Measurements from ENCODE around the gene ZNF569. TPM values are rescaled to one million over a fixed set of nuclear protein-coding genes. Genes with fewer than 3 reads are reported as not detected.

The ZNF569 gene
- total RNA-seq, 1 experiment from 2014 or later, result not detected

DNA sequence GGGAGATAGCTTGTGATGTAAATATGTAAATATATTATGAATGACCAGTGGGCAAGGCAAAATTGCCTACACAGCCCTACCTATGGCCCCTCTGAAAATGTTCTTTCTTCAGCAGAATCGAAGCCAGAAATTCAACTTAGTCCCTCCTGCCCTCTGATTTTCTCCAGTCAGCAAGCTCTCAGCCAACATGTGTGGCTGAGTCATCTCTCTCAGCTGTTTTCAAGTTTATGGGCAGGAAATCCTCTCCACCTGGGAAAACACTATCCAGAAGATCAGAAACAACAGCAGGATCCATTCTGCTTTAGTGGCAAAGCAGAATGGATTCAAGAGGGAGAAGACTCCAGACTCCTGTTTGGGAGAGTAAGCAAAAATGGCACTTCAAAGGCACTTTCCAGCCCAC lies 105.2 kb downstream of the ZNF569 start:
- H3K9me3 ChIP-seq, result peaks cover 44% of the 10 kb centered on the region
- no peaks in the 10 kb centered on the region for H3K27me3 ChIP-seq (replicated peaks; ENCODE audit: control insufficient read depth, insufficient read depth, low read length)
- no peaks in the 10 kb centered on the region for H3K4me1 ChIP-seq
- H3K9me3 Mint-ChIP-seq (ENCODE audit: unreplicated experiment), result peaks cover 69% of the 10 kb centered on the region
- H3K4me1 Mint-ChIP-seq (ENCODE audit: low read depth, unreplicated experiment), result no peaks in the 10 kb centered on the region
- ChIA-PET CTCF (no interaction called here), POLR2A (no interaction called here)
- TF ChIP-seq, protein P1, sequence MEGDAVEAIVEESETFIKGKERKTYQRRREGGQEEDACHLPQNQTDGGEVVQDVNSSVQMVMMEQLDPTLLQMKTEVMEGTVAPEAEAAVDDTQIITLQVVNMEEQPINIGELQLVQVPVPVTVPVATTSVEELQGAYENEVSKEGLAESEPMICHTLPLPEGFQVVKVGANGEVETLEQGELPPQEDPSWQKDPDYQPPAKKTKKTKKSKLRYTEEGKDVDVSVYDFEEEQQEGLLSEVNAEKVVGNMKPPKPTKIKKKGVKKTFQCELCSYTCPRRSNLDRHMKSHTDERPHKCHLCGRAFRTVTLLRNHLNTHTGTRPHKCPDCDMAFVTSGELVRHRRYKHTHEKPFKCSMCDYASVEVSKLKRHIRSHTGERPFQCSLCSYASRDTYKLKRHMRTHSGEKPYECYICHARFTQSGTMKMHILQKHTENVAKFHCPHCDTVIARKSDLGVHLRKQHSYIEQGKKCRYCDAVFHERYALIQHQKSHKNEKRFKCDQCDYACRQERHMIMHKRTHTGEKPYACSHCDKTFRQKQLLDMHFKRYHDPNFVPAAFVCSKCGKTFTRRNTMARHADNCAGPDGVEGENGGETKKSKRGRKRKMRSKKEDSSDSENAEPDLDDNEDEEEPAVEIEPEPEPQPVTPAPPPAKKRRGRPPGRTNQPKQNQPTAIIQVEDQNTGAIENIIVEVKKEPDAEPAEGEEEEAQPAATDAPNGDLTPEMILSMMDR (IDR thresholded peaks at IDR 0.05; ENCODE audit: insufficient read depth in 1 of 2, low read depth in 1 of 2, low read length in 1 of 2, severe bottlenecking in 1 of 2, unreplicated experiment in 1 of 2), result no peak
- no peaks in the 10 kb centered on the region for H3K27me3 Mint-ChIP-seq (ENCODE audit: insufficient read depth, unreplicated experiment)
- H3K4me3 Mint-ChIP-seq (ENCODE audit: unreplicated experiment), result no peak overlapping the region
- H3K36me3 ChIP-seq (ENCODE audit: control insufficient read depth, insufficient read depth, low read length), result no peaks in the 10 kb centered on the region
- BruUV-seq (replicated peaks), result no TSS peak
- H3K27ac Mint-ChIP-seq (ENCODE audit: unreplicated experiment), result no peak overlapping the region
- intact Hi-C loops (cut with micrococcal nuclease; ENCODE audit: unreplicated experiment), result no loop called here
- DNase-seq, result no peak
- H3K36me3 Mint-ChIP-seq (ENCODE audit: insufficient read depth, unreplicated experiment), result peaks cover 29% of the 10 kb centered on the region
- H3K4me3 ChIP-seq (ENCODE audit: low read depth, low read length), result no peak overlapping the region

Other genes starting within 250 kb of the ZNF569 start
- 4.4 and 5.5 TPM in 2 replicates for gene ZNF383, start 249.2 kb downstream of the ZNF569 start, total RNA-seq (2022)
- 0.88 and 0.97 TPM in 2 replicates for gene ZNF527, start 96.3 kb downstream of the ZNF569 start, total RNA-seq (2022)
- gene ZNF570, start 1.9 kb upstream of the ZNF569 start, total RNA-seq (2022), result not detected in 2 replicates
- gene ZNF793, start 39.5 kb upstream of the ZNF569 start, total RNA-seq (2022), result not detected in 2 replicates
- 1.4 and 3.6 TPM in 2 replicates for gene ZNF571, start 127.3 kb upstream of the ZNF569 start, total RNA-seq (2022)
- gene ZNF540, start 127.4 kb upstream of the ZNF569 start, total RNA-seq (2022), result 0.36 TPM in 1 of 2 replicates, not detected in the other
- 12.9 and 15.5 TPM in 2 replicates for gene ZFP30, start 188.0 kb upstream of the ZNF569 start, total RNA-seq (2022)

Measured in Caco-2 (cell line).